ENCODE data around the gene SCGB2A2. TPM values are rescaled to one million over a fixed set of nuclear protein-coding genes. Genes with fewer than 3 reads are reported as not detected.

Gene SCGB2A2
- total RNA-seq, 1 experiment from 2014 or later, result not detected

DNA sequence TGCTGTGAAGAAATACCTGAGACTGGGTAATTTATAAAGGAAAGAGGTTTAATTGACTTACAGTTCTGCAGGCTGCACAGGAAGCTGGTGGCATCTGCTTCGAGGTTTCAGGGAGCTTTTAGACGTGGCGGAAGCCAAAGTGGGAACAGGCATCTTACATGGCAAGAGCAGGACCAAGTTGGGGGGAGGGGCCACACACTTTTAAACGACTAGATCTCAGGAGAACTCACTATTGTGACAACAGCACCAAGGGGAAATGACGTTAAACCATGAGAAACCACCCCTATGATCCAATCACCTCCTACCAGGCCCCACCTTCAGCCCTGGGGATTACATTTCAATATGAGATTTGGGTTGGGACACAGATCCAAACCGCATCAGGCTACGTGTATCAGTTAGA is 40.0 kb downstream of the SCGB2A2 start (continued):
- TF ChIP-seq, protein P1, sequence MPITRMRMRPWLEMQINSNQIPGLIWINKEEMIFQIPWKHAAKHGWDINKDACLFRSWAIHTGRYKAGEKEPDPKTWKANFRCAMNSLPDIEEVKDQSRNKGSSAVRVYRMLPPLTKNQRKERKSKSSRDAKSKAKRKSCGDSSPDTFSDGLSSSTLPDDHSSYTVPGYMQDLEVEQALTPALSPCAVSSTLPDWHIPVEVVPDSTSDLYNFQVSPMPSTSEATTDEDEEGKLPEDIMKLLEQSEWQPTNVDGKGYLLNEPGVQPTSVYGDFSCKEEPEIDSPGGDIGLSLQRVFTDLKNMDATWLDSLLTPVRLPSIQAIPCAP (CRISPR knock-in tag; IDR thresholded peaks at IDR 0.05), result no peak
- TF ChIP-seq, protein P2, sequence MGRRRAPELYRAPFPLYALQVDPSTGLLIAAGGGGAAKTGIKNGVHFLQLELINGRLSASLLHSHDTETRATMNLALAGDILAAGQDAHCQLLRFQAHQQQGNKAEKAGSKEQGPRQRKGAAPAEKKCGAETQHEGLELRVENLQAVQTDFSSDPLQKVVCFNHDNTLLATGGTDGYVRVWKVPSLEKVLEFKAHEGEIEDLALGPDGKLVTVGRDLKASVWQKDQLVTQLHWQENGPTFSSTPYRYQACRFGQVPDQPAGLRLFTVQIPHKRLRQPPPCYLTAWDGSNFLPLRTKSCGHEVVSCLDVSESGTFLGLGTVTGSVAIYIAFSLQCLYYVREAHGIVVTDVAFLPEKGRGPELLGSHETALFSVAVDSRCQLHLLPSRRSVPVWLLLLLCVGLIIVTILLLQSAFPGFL (CRISPR knock-in tag; IDR thresholded peaks at IDR 0.05; ENCODE audit: borderline replicate concordance), result no peak

DNA sequence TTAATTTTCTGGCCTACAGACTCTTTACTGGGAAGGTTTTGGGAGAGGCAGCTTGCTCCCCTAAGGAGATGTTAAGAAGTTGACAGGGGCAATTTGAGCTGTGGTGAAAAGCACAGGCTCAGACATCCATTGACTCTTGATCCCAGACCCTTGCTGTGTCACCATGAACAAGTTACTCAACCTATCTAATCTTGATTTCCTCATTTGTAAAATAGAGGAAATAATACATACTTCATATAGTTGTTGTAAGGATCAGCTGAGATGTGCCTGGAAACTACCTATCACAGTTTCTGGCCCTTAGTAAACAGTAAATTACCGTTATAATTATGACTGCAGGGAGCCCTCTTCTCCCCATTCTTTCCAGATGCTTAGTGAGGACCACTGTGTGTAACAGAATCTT is 45.5 kb downstream of the SCGB2A2 start:
- no peaks in the 10 kb centered on the region for H3K4me1 Mint-ChIP-seq
- POLR2A ChIA-PET, result no interaction called here
- H3K4me3 Mint-ChIP-seq, result no peak overlapping the region
- CTCF ChIA-PET, result no interaction called here
- no peaks in the 10 kb centered on the region for H3K9me3 Mint-ChIP-seq
- peaks cover 3% of the 10 kb centered on the region; the same call in 1 of the 2 replicates for H3K27me3 Mint-ChIP-seq (ENCODE audit: low read depth)
- no peak for TF ChIP-seq KAT7 (CRISPR knock-in tag; IDR thresholded peaks at IDR 0.05; ENCODE audit: borderline replicate concordance)
- TF ChIP-seq, protein P3, sequence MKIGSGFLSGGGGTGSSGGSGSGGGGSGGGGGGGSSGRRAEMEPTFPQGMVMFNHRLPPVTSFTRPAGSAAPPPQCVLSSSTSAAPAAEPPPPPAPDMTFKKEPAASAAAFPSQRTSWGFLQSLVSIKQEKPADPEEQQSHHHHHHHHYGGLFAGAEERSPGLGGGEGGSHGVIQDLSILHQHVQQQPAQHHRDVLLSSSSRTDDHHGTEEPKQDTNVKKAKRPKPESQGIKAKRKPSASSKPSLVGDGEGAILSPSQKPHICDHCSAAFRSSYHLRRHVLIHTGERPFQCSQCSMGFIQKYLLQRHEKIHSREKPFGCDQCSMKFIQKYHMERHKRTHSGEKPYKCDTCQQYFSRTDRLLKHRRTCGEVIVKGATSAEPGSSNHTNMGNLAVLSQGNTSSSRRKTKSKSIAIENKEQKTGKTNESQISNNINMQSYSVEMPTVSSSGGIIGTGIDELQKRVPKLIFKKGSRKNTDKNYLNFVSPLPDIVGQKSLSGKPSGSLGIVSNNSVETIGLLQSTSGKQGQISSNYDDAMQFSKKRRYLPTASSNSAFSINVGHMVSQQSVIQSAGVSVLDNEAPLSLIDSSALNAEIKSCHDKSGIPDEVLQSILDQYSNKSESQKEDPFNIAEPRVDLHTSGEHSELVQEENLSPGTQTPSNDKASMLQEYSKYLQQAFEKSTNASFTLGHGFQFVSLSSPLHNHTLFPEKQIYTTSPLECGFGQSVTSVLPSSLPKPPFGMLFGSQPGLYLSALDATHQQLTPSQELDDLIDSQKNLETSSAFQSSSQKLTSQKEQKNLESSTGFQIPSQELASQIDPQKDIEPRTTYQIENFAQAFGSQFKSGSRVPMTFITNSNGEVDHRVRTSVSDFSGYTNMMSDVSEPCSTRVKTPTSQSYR (CRISPR knock-in tag; IDR thresholded peaks at IDR 0.05), result no peak
- TF ChIP-seq, protein P4, sequence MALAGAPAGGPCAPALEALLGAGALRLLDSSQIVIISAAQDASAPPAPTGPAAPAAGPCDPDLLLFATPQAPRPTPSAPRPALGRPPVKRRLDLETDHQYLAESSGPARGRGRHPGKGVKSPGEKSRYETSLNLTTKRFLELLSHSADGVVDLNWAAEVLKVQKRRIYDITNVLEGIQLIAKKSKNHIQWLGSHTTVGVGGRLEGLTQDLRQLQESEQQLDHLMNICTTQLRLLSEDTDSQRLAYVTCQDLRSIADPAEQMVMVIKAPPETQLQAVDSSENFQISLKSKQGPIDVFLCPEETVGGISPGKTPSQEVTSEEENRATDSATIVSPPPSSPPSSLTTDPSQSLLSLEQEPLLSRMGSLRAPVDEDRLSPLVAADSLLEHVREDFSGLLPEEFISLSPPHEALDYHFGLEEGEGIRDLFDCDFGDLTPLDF (CRISPR knock-in tag; IDR thresholded peaks at IDR 0.05), result no peak
- DNase-seq (ENCODE audit: low spot score), result no peak
- H3K36me3 Mint-ChIP-seq, result no peaks in the 10 kb centered on the region
- ATAC-seq, result no peak
- H3K27ac Mint-ChIP-seq, result no peak overlapping the region

DNA sequence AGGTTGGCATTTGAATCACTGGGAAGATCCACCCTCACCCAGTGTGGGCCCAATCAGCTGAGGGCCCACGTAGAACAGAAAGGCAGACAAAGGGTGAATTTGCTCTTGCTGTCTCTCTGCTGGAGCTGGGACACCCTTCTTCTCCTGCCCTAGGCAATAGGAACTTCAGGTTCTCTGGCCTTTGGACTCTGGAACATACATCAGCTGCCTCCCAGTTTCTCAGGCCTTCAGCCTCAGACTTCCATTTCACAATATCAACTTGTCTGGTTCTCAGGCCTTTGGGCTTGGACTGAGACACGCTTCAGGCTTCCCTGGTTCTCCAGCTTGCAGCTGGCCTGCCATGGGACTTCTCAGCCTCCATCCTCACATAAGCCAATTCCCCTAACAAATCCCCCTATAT is 52.6 kb downstream of the SCGB2A2 start:
- TF ChIP-seq, protein P3 (CRISPR knock-in tag; IDR thresholded peaks at IDR 0.05), result no peak
- Mint-ChIP-seq H3K27me3 (ENCODE audit: low read depth) (peaks cover 15% of the 10 kb centered on the region), H3K4me3 (no peak overlapping the region), H3K27ac (no peak overlapping the region), H3K36me3 (no peaks in the 10 kb centered on the region), H3K9me3 (no peaks in the 10 kb centered on the region), H3K4me1 (peaks cover 17% of the 10 kb centered on the region)
- ChIA-PET CTCF (interaction anchor here (1.2 to 2.2 kb wide), 5 partner anchors 12 to 151 kb away, joined by 3 to 7 read pairs (median 3); no protein-coding TSS in a partner anchor), POLR2A (no interaction called here)
- ATAC-seq (no peak), DNase-seq (ENCODE audit: low spot score) (no peak)

Other genes starting within 250 kb of the SCGB2A2 start
- 125 to 158 TPM (median 126 TPM) in 3 replicates for gene INCENP, start 146.1 kb upstream of the SCGB2A2 start, total RNA-seq (2021)
- gene SCGB1D1, start 79.9 kb upstream of the SCGB2A2 start, total RNA-seq (2021), result not detected in 3 replicates
- gene SCGB2A1, start 61.5 kb upstream of the SCGB2A2 start, total RNA-seq (2021), result not detected in 3 replicates
- not detected in 3 replicates for gene SCGB1D2, start 27.9 kb upstream of the SCGB2A2 start, total RNA-seq (2021)
- not detected in 3 replicates for gene SCGB1D4, start 28.9 kb downstream of the SCGB2A2 start, total RNA-seq (2021)
- 36.3 to 51.6 TPM (median 41.5 TPM) in 3 replicates for gene ASRGL1, start 67.3 kb downstream of the SCGB2A2 start, total RNA-seq (2021)
- gene SCGB1A1, start 148.9 kb downstream of the SCGB2A2 start, total RNA-seq (2021), result 1.1 to 1.6 TPM (median 1.2 TPM) in 3 replicates

Data from WTC11 (cell line).